ENCODE measurements around the gene MEA1.
"Not testable (repeated sequence)": the region's sequence is repeated elsewhere in the genome, so short reads cannot be mapped to it uniquely, and the experiment has no call there.

Gene MEA1

GRCh38 chr6:43043310-43043709 is 29.6 kb upstream of the MEA1 start:
- no peak overlapping the region for H3K27ac ChIP-seq
- TF ChIP-seq CTCF (IDR thresholded peaks at IDR 0.05): no peak
- H3K9me3 ChIP-seq: no peaks in the 10 kb centered on the region
- no peak overlapping the region for H3K4me3 ChIP-seq
- no peak for DNase-seq
- no peaks in the 10 kb centered on the region for H3K4me1 ChIP-seq
- peaks cover 8 to 95% (median 46%) of the 10 kb centered on the region in 3 donors for H3K36me3 ChIP-seq
- H3K27me3 ChIP-seq: no peaks in the 10 kb centered on the region
- intact Hi-C loops (cut with DNase I; ENCODE audit: low total_unique reads): no loop called here

- H3K27ac ChIP-seq; DNase-seq; intact Hi-C loops (cut with DNase I; ENCODE audit: low total_unique reads); H3K4me3 ChIP-seq; H3K4me1 ChIP-seq; H3K27me3 ChIP-seq; H3K9me3 ChIP-seq: not testable (repeated sequence)
- peaks cover 8 to 95% (median 53%) of the 10 kb centered on the region in 3 donors for H3K36me3 ChIP-seq
Observed at GRCh38 chr6:43041475-43041874, 27.7 kb upstream of the MEA1 start.

- no peaks in the 10 kb centered on the region for H3K9me3 ChIP-seq
- H3K4me3 ChIP-seq: no peak overlapping the region
- H3K4me1 ChIP-seq: peaks cover 0 to 3% (median 0%) of the 10 kb centered on the region in 4 donors
- no peak overlapping the region for H3K27ac ChIP-seq
- TF ChIP-seq CTCF (IDR thresholded peaks at IDR 0.05): no peak
- intact Hi-C loops (cut with DNase I; ENCODE audit: low total_unique reads): no loop called here
- no peaks in the 10 kb centered on the region for H3K27me3 ChIP-seq
- DNase-seq: no peak
- peaks cover 8 to 95% (median 48%) of the 10 kb centered on the region in 3 donors for H3K36me3 ChIP-seq
Observed at GRCh38 chr6:43040542-43041257, 27.0 kb upstream of the MEA1 start.

GRCh38 chr6:43038727-43039126 is 25.0 kb upstream of the MEA1 start:
- Histone ChIP-seq H3K9me3 (no peaks in the 10 kb centered on the region), H3K4me3 (no peak overlapping the region), H3K36me3 (peaks cover 8 to 95% (median 44%) of the 10 kb centered on the region in 3 donors), H3K4me1 (peaks cover 0 to 5% (median 0%) of the 10 kb centered on the region in 4 donors), H3K27ac (no peak overlapping the region), H3K27me3 (no peaks in the 10 kb centered on the region)
- TF ChIP-seq CTCF (IDR thresholded peaks at IDR 0.05): no peak
- no peak for DNase-seq
- intact Hi-C loops (cut with DNase I; ENCODE audit: low total_unique reads): no loop called here

- Histone ChIP-seq H3K27me3 (no peaks in the 10 kb centered on the region), H3K4me1 (peaks cover 0 to 5% (median 0%) of the 10 kb centered on the region in 4 donors), H3K36me3 (peaks cover 4 to 95% (median 37%) of the 10 kb centered on the region in 3 donors), H3K4me3 (no peak overlapping the region), H3K9me3 (no peaks in the 10 kb centered on the region), H3K27ac (no peak overlapping the region)
- no peak for DNase-seq
- intact Hi-C loops (cut with DNase I; ENCODE audit: low total_unique reads): no loop called here
- TF ChIP-seq CTCF (IDR thresholded peaks at IDR 0.05): no peak
Observed at GRCh38 chr6:43037706-43038105, 24.0 kb upstream of the MEA1 start.

- no peak for DNase-seq
- TF ChIP-seq CTCF (IDR thresholded peaks at IDR 0.05): no peak
- no peaks in the 10 kb centered on the region for H3K27me3 ChIP-seq
- no peaks in the 10 kb centered on the region for H3K9me3 ChIP-seq
- peaks cover 0 to 5% (median 0%) of the 10 kb centered on the region in 4 donors for H3K4me1 ChIP-seq
- no peak overlapping the region for H3K27ac ChIP-seq
- H3K4me3 ChIP-seq: no peak overlapping the region
- intact Hi-C loops (cut with DNase I; ENCODE audit: low total_unique reads): no loop called here
- H3K36me3 ChIP-seq: peaks cover 4 to 95% (median 37%) of the 10 kb centered on the region in 3 donors
Observed at GRCh38 chr6:43037197-43037596, 23.5 kb upstream of the MEA1 start.

All from tibial artery (tissue), 4 donors.